ENCODE data around the gene KCTD21. TPM values are rescaled to one million over a fixed set of nuclear protein-coding genes. Genes with fewer than 3 reads are reported as not detected.

KCTD21 gene
- total RNA-seq, 1 donor from 2014 or later, result 0.90 TPM

- H4K20me1 ChIP-seq (ENCODE audit: low read depth), result no peaks in the 10 kb centered on the region
- Mint-ChIP-seq H3K4me3 (no peak overlapping the region), H3K4me1 (peaks cover 2% of the 10 kb centered on the region), H3K36me3 (peaks cover 10% of the 10 kb centered on the region), H3K9me3 (peaks cover 2% of the 10 kb centered on the region), H3K27me3 (ENCODE audit: insufficient read depth, low read depth) (no peaks in the 10 kb centered on the region), H3K27ac (no peak overlapping the region)
- H3F3A ChIP-seq (ENCODE audit: low read depth), result no peaks in the 10 kb centered on the region
- H3K9ac ChIP-seq, result no peak overlapping the region
- H3K9me3 ChIP-seq (ENCODE audit: low read depth), result no peaks in the 10 kb centered on the region
- no peak overlapping the region for H3K27ac ChIP-seq
- no peaks in the 10 kb centered on the region for H3K79me2 ChIP-seq (ENCODE audit: low read depth)
- no peaks in the 10 kb centered on the region for H3K27me3 ChIP-seq
- TF ChIP-seq EZH2phosphoT487 (IDR thresholded peaks at IDR 0.05), result no peak
- TF ChIP-seq EZH2 (IDR thresholded peaks at IDR 0.05), result no peak
- no peak overlapping the region for H3K4me3 ChIP-seq
- no peak for DNase-seq (ENCODE audit: low spot score)
- H3K4me2 ChIP-seq, result no peak overlapping the region
- peaks cover under 1% of the 10 kb centered on the region for H3K36me3 ChIP-seq
- H3K4me1 ChIP-seq, result no peaks in the 10 kb centered on the region
- H2AFZ ChIP-seq (replicated peaks), result no peak overlapping the region
Measured at GRCh38 chr11:78231962-78232501, 43.6 kb upstream of the KCTD21 start.

DNA sequence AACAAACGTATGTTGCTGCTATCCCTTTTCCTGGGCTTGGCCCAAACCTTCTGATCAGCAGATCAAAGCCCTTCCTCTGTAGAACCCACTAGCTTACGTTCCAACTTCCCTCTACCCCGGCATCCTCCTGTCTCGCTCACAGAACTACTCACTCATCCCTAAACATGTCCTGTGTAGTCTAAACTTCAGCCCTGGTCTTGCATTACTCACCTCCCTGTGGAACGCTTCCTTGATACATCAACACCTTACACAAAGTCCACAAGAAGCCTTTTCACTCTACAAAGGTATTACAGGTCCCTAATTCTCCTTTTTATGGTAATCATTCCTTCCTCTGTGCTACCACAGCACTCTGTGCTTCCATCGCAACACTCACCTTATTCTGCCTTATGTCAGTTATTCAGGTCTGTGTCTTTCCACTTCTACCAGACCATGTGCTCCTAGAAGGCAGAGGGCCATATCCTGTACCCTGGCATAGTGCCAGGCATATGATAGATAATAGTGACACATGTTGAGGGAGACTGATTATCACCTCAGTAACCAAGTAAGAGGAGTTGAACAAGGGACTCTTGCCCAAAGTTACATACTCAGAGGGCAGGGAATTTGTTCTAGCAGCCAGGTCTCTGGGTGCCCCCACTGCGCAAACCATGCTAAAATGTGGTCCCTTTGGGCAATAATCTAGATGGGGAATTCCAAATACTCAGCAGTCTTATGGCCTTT is 41.9 kb upstream of the KCTD21 start:
- H3K4me3 ChIP-seq, result no peak overlapping the region
- no peak overlapping the region for H3K27ac ChIP-seq
- TF ChIP-seq, protein P1, sequence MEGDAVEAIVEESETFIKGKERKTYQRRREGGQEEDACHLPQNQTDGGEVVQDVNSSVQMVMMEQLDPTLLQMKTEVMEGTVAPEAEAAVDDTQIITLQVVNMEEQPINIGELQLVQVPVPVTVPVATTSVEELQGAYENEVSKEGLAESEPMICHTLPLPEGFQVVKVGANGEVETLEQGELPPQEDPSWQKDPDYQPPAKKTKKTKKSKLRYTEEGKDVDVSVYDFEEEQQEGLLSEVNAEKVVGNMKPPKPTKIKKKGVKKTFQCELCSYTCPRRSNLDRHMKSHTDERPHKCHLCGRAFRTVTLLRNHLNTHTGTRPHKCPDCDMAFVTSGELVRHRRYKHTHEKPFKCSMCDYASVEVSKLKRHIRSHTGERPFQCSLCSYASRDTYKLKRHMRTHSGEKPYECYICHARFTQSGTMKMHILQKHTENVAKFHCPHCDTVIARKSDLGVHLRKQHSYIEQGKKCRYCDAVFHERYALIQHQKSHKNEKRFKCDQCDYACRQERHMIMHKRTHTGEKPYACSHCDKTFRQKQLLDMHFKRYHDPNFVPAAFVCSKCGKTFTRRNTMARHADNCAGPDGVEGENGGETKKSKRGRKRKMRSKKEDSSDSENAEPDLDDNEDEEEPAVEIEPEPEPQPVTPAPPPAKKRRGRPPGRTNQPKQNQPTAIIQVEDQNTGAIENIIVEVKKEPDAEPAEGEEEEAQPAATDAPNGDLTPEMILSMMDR (IDR thresholded peaks at IDR 0.05), result no peak
- no peak for TF ChIP-seq EZH2phosphoT487 (IDR thresholded peaks at IDR 0.05)
- TF ChIP-seq EZH2 (IDR thresholded peaks at IDR 0.05), result no peak
- Mint-ChIP-seq H3K4me3 (no peak overlapping the region), H3K36me3 (peaks cover 4% of the 10 kb centered on the region), H3K27ac (no peak overlapping the region), H3K9me3 (no peaks in the 10 kb centered on the region), H3K27me3 (ENCODE audit: insufficient read depth, low read depth) (no peaks in the 10 kb centered on the region), H3K4me1 (no peaks in the 10 kb centered on the region)
- no peaks in the 10 kb centered on the region for H3K27me3 ChIP-seq
- no peak for DNase-seq (ENCODE audit: low spot score)
- no peaks in the 10 kb centered on the region for H3K79me2 ChIP-seq (ENCODE audit: low read depth)
- H2AFZ ChIP-seq (replicated peaks), result no peak overlapping the region
- H4K20me1 ChIP-seq (ENCODE audit: low read depth), result no peaks in the 10 kb centered on the region
- no peaks in the 10 kb centered on the region for H3K36me3 ChIP-seq
- no peak overlapping the region for H3K9ac ChIP-seq
- H3K9me3 ChIP-seq (ENCODE audit: low read depth), result no peaks in the 10 kb centered on the region
- no peaks in the 10 kb centered on the region for H3F3A ChIP-seq (ENCODE audit: low read depth)
- no peaks in the 10 kb centered on the region for H3K4me1 ChIP-seq
- no peak overlapping the region for H3K4me2 ChIP-seq

GRCh38 chr11:78229106-78229505 is 40.7 kb upstream of the KCTD21 start:
- no peak overlapping the region for H3K27ac Mint-ChIP-seq
- H3K27ac ChIP-seq, result no peak overlapping the region

More at GRCh38 chr11:78229106-78229505, 40.7 kb upstream of the KCTD21 start:
- peaks cover 10% of the 10 kb centered on the region for H3K36me3 Mint-ChIP-seq
- Histone ChIP-seq H4K20me1 (ENCODE audit: low read depth) (no peaks in the 10 kb centered on the region), H3K9ac (no peak overlapping the region), H2AFZ (replicated peaks) (no peak overlapping the region), H3K4me3 (no peak overlapping the region), H3K36me3 (no peaks in the 10 kb centered on the region), H3K4me2 (no peak overlapping the region), H3K27me3 (no peaks in the 10 kb centered on the region), H3F3A (ENCODE audit: low read depth) (no peaks in the 10 kb centered on the region), H3K4me1 (no peaks in the 10 kb centered on the region), H3K79me2 (ENCODE audit: low read depth) (no peaks in the 10 kb centered on the region), H3K9me3 (ENCODE audit: low read depth) (no peaks in the 10 kb centered on the region)
- no peak for DNase-seq (ENCODE audit: low spot score)
- TF ChIP-seq, protein P1 (IDR thresholded peaks at IDR 0.05), result no peak
- no peak for TF ChIP-seq EZH2phosphoT487 (IDR thresholded peaks at IDR 0.05)
- no peak for TF ChIP-seq EZH2 (IDR thresholded peaks at IDR 0.05)
- H3K4me1 Mint-ChIP-seq, result no peaks in the 10 kb centered on the region
- H3K27me3 Mint-ChIP-seq (ENCODE audit: insufficient read depth, low read depth), result no peaks in the 10 kb centered on the region
- no peak overlapping the region for H3K4me3 Mint-ChIP-seq
- no peaks in the 10 kb centered on the region for H3K9me3 Mint-ChIP-seq

Measured in neural progenitor cell (in vitro differentiated cells).